MM.1S (cell line): ENCODE data around the gene SUCLA2.

Experiments
- EZH2 ChIP-seq: fragments of 300-600 bp; sonication (generic); optimal IDR thresholded peaks from 2 replicates; pipeline ENCODE3; 2017; ENCODE audit warnings: low read depth, mild to moderate bottlenecking, antibody characterized with exemption, low read length, mixed read lengths
- EZH2phosphoT487 ChIP-seq: fragments of 300-600 bp; sonication (generic); IDR thresholded peaks from 2 replicates; pipeline ENCODE4 v1.6.1; 2018; ENCODE audit warnings: antibody characterized with exemption, low read length
- TF ChIP-seq, protein P1 (sequence below): fragments of 300-600 bp; sonication (generic); IDR thresholded peaks from 2 replicates; pipeline ENCODE4 v1.5.1; 2016; ENCODE audit warnings: antibody characterized with exemption, low read length, mixed read lengths

DNA sequence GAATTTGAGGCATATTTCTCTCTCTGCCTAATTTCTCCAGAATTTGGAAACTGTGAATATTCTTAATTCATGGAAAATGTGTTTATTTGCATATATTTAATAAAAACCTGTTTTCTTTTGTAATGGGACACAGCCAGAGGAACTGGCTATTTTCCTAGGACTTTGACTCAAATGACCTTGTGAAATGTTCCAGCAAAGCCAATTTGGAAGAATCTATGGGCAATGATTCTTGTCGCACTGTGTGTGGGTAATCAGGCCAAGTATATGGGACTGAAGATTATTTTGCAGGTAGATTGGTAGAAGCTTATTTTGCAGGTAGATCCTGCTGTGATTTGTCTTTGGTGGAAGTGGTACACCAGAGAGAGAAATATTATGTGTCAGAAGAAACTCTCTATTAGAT, 38.8 kb downstream of the SUCLA2 start:
- TF ChIP-seq, protein P1, sequence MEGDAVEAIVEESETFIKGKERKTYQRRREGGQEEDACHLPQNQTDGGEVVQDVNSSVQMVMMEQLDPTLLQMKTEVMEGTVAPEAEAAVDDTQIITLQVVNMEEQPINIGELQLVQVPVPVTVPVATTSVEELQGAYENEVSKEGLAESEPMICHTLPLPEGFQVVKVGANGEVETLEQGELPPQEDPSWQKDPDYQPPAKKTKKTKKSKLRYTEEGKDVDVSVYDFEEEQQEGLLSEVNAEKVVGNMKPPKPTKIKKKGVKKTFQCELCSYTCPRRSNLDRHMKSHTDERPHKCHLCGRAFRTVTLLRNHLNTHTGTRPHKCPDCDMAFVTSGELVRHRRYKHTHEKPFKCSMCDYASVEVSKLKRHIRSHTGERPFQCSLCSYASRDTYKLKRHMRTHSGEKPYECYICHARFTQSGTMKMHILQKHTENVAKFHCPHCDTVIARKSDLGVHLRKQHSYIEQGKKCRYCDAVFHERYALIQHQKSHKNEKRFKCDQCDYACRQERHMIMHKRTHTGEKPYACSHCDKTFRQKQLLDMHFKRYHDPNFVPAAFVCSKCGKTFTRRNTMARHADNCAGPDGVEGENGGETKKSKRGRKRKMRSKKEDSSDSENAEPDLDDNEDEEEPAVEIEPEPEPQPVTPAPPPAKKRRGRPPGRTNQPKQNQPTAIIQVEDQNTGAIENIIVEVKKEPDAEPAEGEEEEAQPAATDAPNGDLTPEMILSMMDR, result no peak
- TF ChIP-seq EZH2 (no peak), EZH2phosphoT487 (no peak)
